Activated CD4-positive, alpha-beta T cell treated with anti-CD3 and anti-CD28 coated beads, Interleukin-10, Interleukin-2, amounts not matched to agents 100 ng/mL and 50 ng/mL, durations not matched to agents 16 hours and 8 hours (primary cell): ENCODE measurements around the gene SH3PXD2B.
A peak's percentile ranks its signal among the peaks of the same experiment; 100 is the strongest.
"Not testable (repeated sequence)": the region's sequence is repeated elsewhere in the genome, so short reads cannot be mapped to it uniquely, and the experiment has no call there.

Experiments used
- DNase-seq: peaks from one replicate; pipeline ENCODE4 v3.0.0-alpha.2; 2020

The SH3PXD2B gene

GRCh38 chr5:172485511-172486202, 31.3 kb upstream of the SH3PXD2B start:
- no peak for DNase-seq

DNA sequence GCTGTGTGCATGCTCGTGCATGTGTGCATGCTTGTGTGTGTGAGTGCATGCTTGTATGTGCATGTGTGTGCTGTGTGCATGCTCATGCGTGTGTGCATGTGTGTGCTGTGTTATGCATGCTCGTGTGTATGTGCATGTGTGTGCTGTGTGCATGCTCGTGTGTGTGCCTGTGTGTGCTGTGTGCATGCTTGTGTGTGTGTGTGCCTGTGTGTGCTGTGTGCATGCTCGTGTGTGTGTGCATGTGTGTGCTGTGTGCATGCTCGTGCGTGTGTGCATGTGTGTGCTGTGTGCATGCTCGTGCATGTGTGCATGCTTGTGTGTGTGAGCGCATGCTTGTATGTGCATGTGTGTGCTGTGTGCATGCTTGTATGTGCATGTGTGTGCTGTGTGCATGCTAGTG, 30.3 kb upstream of the SH3PXD2B start:
- no peak for DNase-seq

GRCh38 chr5:172482156-172483020, 28.1 kb upstream of the SH3PXD2B start:
- no peak for DNase-seq

DNA sequence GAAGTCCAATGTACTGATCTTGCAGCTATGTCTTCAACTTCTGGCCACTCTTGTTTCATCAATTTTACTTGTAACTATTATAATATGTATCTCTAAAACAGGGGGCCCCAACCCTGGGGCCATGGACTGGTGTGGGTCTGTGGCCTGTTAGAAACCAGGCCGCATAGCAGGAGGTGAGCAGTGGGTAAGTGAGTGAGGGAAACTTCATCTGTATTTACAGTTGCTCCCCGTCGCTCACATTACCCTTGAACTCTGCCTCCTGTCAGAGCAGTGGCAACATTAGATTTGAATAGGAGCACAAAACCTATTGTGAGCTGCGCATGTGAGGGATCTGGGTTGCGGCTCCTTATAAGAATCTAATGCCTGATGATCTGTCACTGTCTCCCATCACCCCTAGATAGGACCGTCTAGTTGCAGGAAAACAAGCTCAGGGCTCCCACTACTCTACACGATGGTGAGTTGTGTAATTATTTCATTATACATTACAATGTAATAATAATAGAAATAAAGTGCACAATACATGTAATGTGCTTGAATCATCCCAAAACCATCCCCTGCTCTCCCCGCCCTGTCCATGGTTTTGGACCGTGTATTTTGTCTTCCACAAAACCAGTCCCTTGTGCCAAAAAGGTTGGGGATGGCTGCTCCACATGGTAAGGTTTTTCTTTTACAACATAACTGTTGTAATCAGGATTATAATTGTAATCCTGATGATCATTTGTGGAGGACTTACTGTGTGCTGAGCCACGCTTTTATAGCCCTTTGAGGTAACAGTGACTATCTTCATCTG, 26.9 kb upstream of the SH3PXD2B start:
- DNase-seq: no peak

DNA sequence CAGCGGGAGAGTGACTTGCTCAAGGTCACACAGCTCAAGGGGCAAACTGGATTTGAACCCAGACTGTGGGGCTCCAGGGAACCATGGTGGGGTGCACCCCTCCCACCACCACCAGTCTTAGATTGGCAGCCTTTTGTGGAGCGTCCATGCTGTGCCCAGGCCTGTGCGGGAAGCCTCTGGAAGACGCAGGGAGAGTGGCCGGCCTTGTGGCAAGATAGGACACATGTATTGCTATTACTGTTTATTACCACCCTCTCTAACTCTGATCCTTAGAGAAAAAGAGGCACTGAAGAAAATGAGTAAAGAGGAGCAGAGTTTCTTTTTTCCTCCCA, 25.4 kb upstream of the SH3PXD2B start:
- no peak for DNase-seq

DNA sequence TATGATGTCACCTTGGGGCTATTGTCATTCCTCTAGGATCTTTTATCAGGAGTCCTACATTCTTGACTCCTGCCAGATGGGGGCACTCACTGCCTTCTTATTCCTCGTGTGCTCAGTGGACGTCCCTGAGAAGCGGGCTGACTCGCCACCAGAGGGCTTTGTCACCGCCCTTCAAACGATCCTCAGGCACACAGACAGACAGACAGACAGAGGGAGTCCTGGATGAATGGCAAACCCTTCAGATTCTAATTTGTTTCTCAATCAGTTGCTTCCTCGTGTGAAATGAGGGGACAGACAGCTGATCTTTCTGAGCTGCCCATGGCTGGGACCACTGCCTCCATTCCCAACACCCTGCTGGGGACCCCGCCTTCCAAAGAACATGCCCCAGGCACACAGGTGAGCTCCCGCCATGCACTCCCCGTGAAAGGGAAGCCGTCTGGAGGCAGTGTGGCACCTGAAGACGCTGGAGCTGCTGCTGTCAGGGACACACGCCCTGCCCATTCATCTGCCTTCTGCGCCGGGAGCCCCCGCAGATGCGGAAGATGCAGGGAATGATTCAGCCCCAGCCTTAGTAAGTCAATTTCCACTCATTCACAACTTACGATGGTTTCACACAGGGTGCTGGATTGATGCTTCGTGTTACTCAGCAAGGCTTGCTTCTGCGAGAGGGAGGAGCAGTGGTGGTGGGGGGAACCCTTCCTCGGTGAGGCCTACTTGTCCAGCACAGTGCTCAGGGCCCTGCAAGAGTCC, 24.9 kb upstream of the SH3PXD2B start:
- DNase-seq: peak; percentile 78

GRCh38 chr5:172478695-172479033, 24.3 kb upstream of the SH3PXD2B start:
- DNase-seq: not testable (repeated sequence)

- DNase-seq: no peak
These were observed 23.9 kb upstream of the SH3PXD2B start for GRCh38 chr5:172478256-172478655.

GRCh38 chr5:172477466-172477865, 23.1 kb upstream of the SH3PXD2B start:
- no peak for DNase-seq

GRCh38 chr5:172474293-172474692, 20.0 kb upstream of the SH3PXD2B start:
- no peak for DNase-seq

DNA sequence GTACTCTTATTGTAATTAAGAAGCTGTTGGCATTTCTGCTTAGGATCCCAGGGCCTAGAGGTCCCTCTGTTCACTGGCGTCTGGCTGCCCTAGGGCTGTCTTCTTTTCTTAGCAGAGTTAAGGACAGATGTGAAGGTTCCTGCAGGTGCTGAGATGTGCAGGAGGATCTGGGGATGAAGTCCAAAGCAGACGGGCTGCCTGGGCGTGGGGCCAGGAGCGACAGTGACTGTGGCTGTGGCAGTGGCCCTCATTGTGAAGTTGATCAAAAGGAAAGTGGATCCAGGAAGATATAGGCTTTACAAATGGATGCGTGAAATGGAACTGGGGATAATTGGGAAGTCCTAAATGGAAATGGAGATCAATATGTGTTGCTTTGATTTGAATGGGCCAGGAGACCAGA, 19.1 kb upstream of the SH3PXD2B start:
- no peak for DNase-seq

DNA sequence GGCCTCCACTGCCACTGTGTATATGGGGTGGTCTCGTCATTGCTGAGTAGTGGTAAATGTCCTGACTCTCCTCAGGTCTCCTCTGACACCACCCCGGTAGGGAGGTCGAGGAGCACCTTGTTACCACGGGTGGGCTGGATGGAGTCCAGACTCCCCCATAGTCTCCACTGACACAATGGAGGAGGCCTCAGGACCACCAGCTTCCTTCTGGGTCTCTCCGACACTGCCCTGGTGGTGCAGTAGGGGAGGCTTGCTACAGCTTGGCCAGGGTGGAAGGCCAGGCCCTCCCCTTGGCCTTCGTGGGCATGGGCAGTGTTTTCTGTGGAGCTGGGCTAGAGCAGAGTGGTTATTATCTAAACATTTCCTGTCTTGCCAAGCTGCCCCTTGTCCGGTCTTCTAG, 15.4 kb upstream of the SH3PXD2B start:
- no peak for DNase-seq

DNA sequence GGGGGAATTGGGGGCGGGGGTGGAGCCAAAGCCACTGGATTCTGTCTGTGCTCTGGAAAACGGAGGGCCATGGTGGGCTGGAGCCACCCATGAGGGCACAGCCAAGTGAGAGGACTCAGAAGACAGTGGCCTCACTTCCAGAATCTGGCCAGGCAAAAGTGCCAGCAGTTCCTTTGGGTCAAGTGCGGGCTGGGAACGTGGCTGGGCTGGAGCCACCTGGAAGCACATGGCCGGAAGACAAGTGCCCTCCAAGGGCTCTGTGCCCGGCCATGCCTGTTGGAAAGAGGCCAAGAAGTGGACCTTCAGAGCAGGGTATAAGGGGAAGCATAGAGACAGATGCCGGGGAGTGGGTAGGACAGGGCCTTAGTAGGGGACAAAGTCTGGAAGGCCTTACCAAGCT, 11.7 kb upstream of the SH3PXD2B start:
- DNase-seq: no peak

- no peak for DNase-seq
These were observed 8.7 kb upstream of the SH3PXD2B start for GRCh38 chr5:172463031-172463430.

DNA sequence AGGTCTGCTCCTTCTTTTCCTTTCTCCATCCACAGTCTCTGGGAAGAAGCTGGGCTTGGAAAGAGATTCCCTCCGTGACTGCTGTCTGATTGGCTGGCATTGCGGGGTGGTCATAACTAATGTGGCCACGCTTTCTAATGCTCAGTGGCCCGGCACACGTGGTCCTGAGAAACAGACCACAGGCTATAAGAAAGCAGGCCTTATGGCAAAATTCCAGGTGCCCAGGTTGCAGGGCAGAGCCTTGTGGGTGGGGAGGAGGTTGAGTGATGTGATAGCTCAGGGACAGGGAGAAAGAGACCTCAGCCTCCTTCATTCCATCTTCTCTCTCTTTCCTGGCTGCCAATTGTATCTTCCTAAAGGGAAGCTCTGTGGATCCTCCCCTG, 5.4 kb upstream of the SH3PXD2B start:
- no peak for DNase-seq

GRCh38 chr5:172458976-172459782, 4.9 kb upstream of the SH3PXD2B start:
- DNase-seq: no peak

DNA sequence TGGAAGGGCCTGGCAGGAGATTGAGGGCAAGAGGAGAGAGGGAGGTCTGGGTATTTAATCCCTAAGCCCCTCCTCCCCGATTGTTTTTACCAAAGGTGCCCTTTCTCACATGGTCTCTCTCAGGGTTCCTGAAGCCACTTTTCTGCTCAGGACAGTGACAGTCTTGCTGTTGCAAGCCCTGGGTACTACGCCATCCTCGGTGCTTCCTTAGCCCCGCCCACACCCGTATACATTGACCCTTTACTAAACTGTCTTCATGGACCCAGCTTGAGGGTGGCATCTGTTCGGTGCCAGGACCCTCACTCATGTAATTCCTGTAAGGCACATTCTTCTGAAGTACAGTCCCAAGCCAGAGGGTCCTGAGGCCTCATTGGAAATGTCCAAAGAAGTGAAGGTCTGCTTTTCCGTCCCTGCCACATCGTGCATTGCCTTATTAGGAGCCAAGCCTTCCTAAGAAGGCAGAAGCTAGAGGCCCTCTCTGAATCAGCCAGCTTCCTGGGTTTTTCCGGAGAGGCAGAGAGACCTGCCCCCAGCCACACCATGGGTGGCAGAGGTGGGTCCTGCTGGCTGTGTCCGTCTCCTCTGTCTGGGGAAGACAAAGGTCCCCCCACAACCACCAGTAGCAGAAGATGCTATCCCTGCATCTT, 1.9 kb upstream of the SH3PXD2B start:
- no peak for DNase-seq

DNA sequence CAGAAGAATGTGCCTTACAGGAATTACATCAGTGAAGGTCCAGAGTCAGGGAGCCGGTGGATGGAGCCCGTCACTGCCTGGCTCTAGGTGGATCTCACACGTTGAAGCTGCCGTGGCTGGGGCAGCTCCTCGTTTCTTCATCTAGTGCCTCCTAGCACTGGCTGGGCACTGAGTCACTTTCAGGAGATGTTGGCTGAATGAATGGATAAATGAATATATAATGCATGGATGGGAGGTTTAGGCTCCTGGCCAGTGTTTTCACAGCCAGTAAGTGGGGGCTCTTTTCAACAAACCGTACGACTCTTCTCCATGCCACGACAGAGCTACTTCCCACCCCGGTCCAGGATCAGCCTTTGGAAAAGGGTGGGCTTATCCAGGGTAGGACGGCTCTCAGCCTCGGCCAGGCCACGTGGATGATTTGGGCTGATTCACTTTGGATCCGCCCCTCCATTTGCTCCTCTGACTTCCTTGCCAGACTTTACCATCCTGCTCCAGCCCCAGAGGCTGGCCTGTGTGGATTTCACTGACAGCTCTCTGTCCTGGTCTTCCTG, 1.3 kb upstream of the SH3PXD2B start:
- no peak for DNase-seq

DNA sequence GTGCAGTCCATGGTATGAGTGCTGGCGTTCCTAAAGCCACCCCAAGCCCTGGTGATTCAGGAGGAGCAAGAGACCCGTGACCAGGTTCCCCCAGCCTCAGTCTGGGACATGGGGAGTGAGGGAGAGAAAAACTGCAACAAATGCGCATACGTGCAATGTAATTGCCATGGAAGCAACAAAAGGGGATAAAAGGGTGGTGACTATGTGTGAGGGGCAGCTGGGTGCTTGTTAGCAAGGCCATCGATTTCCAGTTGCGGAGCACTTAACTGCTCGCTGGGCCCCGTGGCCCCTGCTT, 709 bp upstream of the SH3PXD2B start:
- no peak for DNase-seq

- no peak for DNase-seq
These were observed 353 bp downstream of the SH3PXD2B start for GRCh38 chr5:172453986-172454357.

GRCh38 chr5:172453206-172453985, 929 bp downstream of the SH3PXD2B start:
- no peak for DNase-seq
